LNCaP clone FGC (cell line): ENCODE results near the gene TPCN2.

Experiments
- DNase-seq: peaks from one replicate; pipeline ENCODE4 v3.0.0-alpha.2; 2011; ENCODE audit warnings: low read depth
- H3K4me3 ChIP-seq: 2 replicates; pipeline ENCODE4 v1.5.1; 2011; ENCODE audit warnings: mild to moderate bottlenecking, low read depth, low read length, control low read depth
- TF ChIP-seq, protein P1 (sequence below): IDR thresholded peaks from 2 replicates; pipeline ENCODE4 v1.5.1; 2012; ENCODE audit warnings: mild to moderate bottlenecking; ENCODE audit not compliant: control insufficient read depth, insufficient read depth; ENCODE audit errors: extremely low read depth

TPCN2 gene

DNA sequence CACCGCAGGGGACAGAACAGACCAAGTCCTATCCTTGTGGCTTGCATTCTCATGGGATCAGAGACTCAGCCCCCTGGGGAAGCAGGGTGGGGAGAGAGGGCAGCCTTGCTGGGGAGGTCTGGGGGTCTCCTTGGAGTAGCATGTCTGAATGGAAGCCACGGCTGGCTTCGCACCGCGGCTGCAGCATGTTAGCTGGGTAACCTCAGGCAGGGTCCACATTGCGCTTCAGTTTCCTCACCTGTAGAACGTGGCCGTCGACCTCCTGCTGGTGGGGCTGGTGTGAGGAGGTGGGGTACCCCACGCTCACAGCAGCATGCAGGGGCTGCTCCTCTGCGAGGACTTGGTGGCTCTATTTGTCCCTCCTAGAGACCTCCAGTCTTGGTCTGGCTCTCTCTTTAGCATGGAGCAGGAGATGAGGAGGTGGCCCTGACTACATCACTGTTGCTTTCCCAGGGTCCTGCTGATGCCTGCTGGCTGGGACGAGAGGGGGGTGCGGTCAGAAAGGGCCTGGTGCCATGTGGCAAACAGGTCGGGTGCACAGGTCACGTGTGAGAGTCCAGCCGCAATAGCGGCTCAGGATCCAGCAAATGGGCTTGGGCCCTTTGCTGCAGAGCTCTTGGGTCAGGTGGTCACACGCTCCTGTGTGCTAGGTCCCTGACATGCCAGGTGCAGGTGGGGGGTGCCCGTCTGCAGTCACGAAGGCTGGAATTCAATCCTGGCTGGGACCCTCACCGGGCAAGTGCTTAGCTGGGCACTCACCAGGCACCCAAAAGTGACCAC, 71.6 kb downstream of the TPCN2 start:
- TF ChIP-seq, protein P1, sequence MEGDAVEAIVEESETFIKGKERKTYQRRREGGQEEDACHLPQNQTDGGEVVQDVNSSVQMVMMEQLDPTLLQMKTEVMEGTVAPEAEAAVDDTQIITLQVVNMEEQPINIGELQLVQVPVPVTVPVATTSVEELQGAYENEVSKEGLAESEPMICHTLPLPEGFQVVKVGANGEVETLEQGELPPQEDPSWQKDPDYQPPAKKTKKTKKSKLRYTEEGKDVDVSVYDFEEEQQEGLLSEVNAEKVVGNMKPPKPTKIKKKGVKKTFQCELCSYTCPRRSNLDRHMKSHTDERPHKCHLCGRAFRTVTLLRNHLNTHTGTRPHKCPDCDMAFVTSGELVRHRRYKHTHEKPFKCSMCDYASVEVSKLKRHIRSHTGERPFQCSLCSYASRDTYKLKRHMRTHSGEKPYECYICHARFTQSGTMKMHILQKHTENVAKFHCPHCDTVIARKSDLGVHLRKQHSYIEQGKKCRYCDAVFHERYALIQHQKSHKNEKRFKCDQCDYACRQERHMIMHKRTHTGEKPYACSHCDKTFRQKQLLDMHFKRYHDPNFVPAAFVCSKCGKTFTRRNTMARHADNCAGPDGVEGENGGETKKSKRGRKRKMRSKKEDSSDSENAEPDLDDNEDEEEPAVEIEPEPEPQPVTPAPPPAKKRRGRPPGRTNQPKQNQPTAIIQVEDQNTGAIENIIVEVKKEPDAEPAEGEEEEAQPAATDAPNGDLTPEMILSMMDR, result no peak
- DNase-seq, result no peak

GRCh38 chr11:69121021-69121420, 72.3 kb downstream of the TPCN2 start:
- TF ChIP-seq, protein P1, result no peak
- no peak for DNase-seq
- no peak overlapping the region for H3K4me3 ChIP-seq

More for the DNA sequence above, 71.6 kb downstream of the TPCN2 start:
- H3K4me3 ChIP-seq, result no peak overlapping the region

- TF ChIP-seq, protein P1, result no peak
- DNase-seq, result no peak
Measured at GRCh38 chr11:69121621-69122325, 73.0 kb downstream of the TPCN2 start.

DNA sequence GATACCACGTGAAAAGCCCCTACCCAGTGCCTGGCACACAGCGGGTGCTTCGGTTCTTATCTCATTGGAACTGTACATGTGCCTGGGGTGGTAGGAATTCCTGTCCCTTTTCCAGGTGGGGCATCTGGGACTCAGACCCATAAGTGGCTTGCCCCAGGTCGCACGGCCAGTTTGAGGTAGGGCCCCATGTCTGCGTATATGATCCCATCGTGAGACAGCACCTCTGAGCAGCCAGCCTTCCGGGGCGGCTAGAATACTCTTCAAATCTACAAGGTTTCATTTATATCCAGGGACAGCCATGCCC, 73.5 kb downstream of the TPCN2 start:
- no peak for DNase-seq
- TF ChIP-seq, protein P1, result no peak
- no peak overlapping the region for H3K4me3 ChIP-seq

More at GRCh38 chr11:69121621-69122325, 73.0 kb downstream of the TPCN2 start:
- no peak overlapping the region for H3K4me3 ChIP-seq

GRCh38 chr11:69122630-69123431, 74.1 kb downstream of the TPCN2 start:
- H3K4me3 ChIP-seq, result no peak overlapping the region
- TF ChIP-seq, protein P1, result no peak
- peak; percentile 87 for DNase-seq

DNA sequence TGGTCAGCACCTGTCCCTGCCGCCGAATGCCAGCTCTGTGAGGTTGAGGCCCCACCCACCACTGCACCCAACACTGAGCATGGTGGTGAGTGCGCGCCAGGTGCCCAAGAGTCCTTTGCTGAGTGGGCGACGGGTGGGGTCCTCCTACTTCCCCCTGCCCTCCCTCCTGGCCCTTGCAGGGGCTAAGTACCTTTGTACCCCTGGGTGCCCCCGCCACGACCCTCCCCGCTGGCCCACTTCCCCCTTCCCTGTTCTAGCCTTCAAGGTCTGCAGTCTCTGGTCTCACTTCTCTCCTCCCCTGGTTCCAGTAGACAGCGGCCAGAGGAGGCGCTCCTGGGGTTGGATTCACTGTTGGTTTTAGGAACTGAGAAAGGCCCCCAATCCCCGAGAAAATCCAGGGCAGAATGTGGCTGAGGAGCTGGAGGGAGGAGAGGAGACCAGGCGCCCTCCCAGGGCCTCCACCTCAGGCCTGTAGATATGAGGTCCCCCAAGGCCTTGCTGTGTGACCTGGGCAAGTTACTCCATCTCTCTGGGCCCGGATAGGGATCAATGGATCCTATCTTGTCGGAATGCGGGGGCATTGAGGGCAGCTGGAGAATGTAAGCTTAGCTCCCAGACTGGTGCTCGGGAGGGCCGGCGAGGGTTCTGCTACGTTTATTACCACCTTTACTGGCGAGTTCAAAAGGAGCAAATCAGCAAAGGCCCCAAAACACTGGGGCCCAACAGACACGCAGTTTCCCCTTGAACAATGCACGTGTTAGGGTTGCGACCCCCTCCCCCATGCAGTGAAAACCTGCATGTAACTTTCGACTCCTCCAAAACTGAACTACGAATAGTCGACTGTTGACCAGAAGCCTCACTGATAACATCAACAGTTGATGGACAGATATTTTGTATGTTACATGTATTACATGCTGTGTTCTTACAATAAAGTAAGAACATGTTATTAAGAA, 75.1 kb downstream of the TPCN2 start:
- no peak for DNase-seq
- no peak overlapping the region for H3K4me3 ChIP-seq
- TF ChIP-seq, protein P1, result no peak
